WTC11 (cell line): Measurements from ENCODE around the gene ADAM12. TPM values are rescaled to one million over a fixed set of nuclear protein-coding genes. Genes with fewer than 3 reads are reported as not detected.

Experiments
- ATAC-seq: fragments of 200-7000 bp; cut with Tn5 transposase; 2 replicates; pipeline ENCODE4 v1.10.0; 2021; ENCODE audit warnings: mild to moderate bottlenecking, moderate library complexity
- CTCF ChIA-PET: fragments of 300-600 bp; sonication (Branson Sonifier 250); formaldehyde crosslinking; loops from one replicate; lab custom pipeline; 2021; ENCODE audit warnings: antibody characterized with exemption; lab: Charles Lee
- POLR2A ChIA-PET: fragments of 350-600 bp; sonication (Branson Sonifier 250); formaldehyde crosslinking; loops from one replicate; lab custom pipeline; 2021; ENCODE audit warnings: antibody characterized with exemption; lab: Charles Lee
- DNase-seq: peaks from one replicate; pipeline ENCODE4 v3.0.0; 2021; ENCODE audit warnings: low spot score
- H3K27ac Mint-ChIP-seq: 2 replicates; pipeline ENCODE4 v1.8.0; 2021; ENCODE audit warnings: mixed read lengths
- H3K27me3 Mint-ChIP-seq: 2 replicates; pipeline ENCODE4 v1.8.0; 2021; ENCODE audit warnings: low read depth, mild to moderate bottlenecking, moderate library complexity, mixed read lengths
- H3K36me3 Mint-ChIP-seq: 2 replicates; pipeline ENCODE4 v1.8.0; 2021; ENCODE audit warnings: mixed read lengths
- H3K4me1 Mint-ChIP-seq: 2 replicates; pipeline ENCODE4 v1.8.0; 2022; ENCODE audit warnings: mixed read lengths
- H3K4me3 Mint-ChIP-seq: 2 replicates; pipeline ENCODE4 v1.8.0; 2021; ENCODE audit warnings: mild to moderate bottlenecking, moderate library complexity, mixed read lengths
- H3K9me3 Mint-ChIP-seq: 2 replicates; pipeline ENCODE4 v1.8.0; 2021; ENCODE audit warnings: mixed read lengths
- FOXJ3 ChIP-seq: sonication (generic); formaldehyde crosslinking; IDR thresholded peaks from 2 replicates; pipeline ENCODE4 v1.9.0; 2021; ENCODE audit warnings: missing genetic modification reagents, mild to moderate bottlenecking, borderline replicate concordance
- GABPB1 ChIP-seq: sonication (generic); formaldehyde crosslinking; IDR thresholded peaks from 2 replicates; pipeline ENCODE4 v1.8.1; 2023; ENCODE audit warnings: mild to moderate bottlenecking, missing genetic modification reagents
- HMGA2 ChIP-seq: fragments of 250-450 bp; sonication (Bioruptor Pico); IDR thresholded peaks from 2 replicates; pipeline ENCODE4 v1.4.0; 2021; ENCODE audit warnings: mild to moderate bottlenecking, moderate library complexity
- IRF2 ChIP-seq: sonication (generic); formaldehyde crosslinking; IDR thresholded peaks from 2 replicates; pipeline ENCODE4 v1.8.0; 2022; ENCODE audit warnings: low read depth, missing genetic modification reagents, borderline replicate concordance
- MXD4 ChIP-seq: fragments of 250-450 bp; sonication (Bioruptor Pico); IDR thresholded peaks from 2 replicates; pipeline ENCODE4 v1.8.0; 2021; ENCODE audit warnings: mild to moderate bottlenecking, moderate library complexity, borderline replicate concordance
- NFE2L1 ChIP-seq: sonication (generic); formaldehyde crosslinking; IDR thresholded peaks from 2 replicates; pipeline ENCODE4 v1.8.1; 2023; ENCODE audit warnings: missing genetic modification reagents
- PRRX2 ChIP-seq: fragments of 250-450 bp; sonication (Bioruptor Pico); IDR thresholded peaks from 2 replicates; pipeline ENCODE4 v1.8.0; 2021; ENCODE audit warnings: mild to moderate bottlenecking
- SOX15 ChIP-seq: fragments of 250-450 bp; sonication (Bioruptor Pico); IDR thresholded peaks from 2 replicates; pipeline ENCODE4 v1.9.0; 2021; ENCODE audit warnings: mild to moderate bottlenecking
- TEAD1 ChIP-seq: sonication (generic); formaldehyde crosslinking; IDR thresholded peaks from 2 replicates; pipeline ENCODE4 v1.8.0; 2022; ENCODE audit warnings: mild to moderate bottlenecking, missing genetic modification reagents
- TEAD4 ChIP-seq: sonication (generic); formaldehyde crosslinking; IDR thresholded peaks from 2 replicates; pipeline ENCODE4 v1.8.0; 2022; ENCODE audit warnings: mild to moderate bottlenecking, missing genetic modification reagents
- ZNF396 ChIP-seq: fragments of 250-450 bp; sonication (Bioruptor Pico); IDR thresholded peaks from 2 replicates; pipeline ENCODE4 v1.8.0; 2021; ENCODE audit warnings: mild to moderate bottlenecking, moderate library complexity, borderline replicate concordance
- ZNF671 ChIP-seq: fragments of 250-450 bp; sonication (Bioruptor Pico); IDR thresholded peaks from 2 replicates; pipeline ENCODE4 v1.8.0; 2021; ENCODE audit warnings: mild to moderate bottlenecking
- total RNA-seq: library from RNA; stranded (reverse); gene quantifications from 3 replicates; pipeline ENCODE4 v1.2.3, GENCODE V29; 2021
- TF ChIP-seq, protein P1 (sequence below): sonication (generic); formaldehyde crosslinking; IDR thresholded peaks from 2 replicates; pipeline ENCODE4 v1.8.1; 2023; ENCODE audit warnings: mild to moderate bottlenecking, missing genetic modification reagents, borderline replicate concordance
- TF ChIP-seq, protein P2 (sequence below): sonication (generic); formaldehyde crosslinking; IDR thresholded peaks from 2 replicates; pipeline ENCODE4 v1.8.0; 2022; ENCODE audit warnings: mild to moderate bottlenecking, missing genetic modification reagents
- TF ChIP-seq, protein P3 (sequence below): sonication (generic); formaldehyde crosslinking; conservative IDR thresholded peaks from 2 replicates; pipeline ENCODE4 v1.8.1; 2023; ENCODE audit warnings: mild to moderate bottlenecking, low read depth, missing genetic modification reagents, moderate library complexity
- TF ChIP-seq, protein P4 (sequence below): fragments of 250-450 bp; sonication (Bioruptor Pico); IDR thresholded peaks from 2 replicates; pipeline ENCODE4 v1.9.0; 2021; ENCODE audit warnings: mild to moderate bottlenecking, borderline replicate concordance
- TF ChIP-seq, protein P5 (sequence below): sonication (generic); formaldehyde crosslinking; IDR thresholded peaks from 2 replicates; pipeline ENCODE4 v1.8.1; 2023; ENCODE audit warnings: mild to moderate bottlenecking, missing genetic modification reagents
- TF ChIP-seq, protein P6 (sequence below): sonication (generic); formaldehyde crosslinking; IDR thresholded peaks from 2 replicates; pipeline ENCODE4 v1.8.0; 2023; ENCODE audit warnings: missing genetic modification reagents, mild to moderate bottlenecking, borderline replicate concordance

ADAM12 gene
- total RNA-seq, 1 experiment from 2014 or later: 0.22 TPM

DNA sequence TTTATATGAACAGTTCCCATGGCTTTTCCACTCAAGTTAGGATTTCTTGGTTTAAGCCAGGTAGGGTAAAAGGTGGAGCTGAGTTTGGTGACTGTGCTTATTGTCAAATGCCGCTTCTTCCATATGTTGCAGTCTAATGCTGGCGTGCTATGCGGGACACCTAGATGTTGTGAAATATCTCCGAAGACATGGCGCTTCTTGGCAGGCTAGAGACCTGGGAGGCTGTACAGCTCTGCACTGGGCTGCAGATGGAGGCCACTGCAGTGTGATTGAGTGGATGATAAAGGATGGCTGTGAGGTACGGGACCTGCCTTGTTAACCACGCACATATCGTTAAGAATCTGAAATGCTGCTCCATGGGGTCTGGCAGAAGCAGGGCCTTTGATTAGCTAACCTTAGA lies 383.5 kb downstream of the ADAM12 start (continued):
- TF ChIP-seq, protein P1, sequence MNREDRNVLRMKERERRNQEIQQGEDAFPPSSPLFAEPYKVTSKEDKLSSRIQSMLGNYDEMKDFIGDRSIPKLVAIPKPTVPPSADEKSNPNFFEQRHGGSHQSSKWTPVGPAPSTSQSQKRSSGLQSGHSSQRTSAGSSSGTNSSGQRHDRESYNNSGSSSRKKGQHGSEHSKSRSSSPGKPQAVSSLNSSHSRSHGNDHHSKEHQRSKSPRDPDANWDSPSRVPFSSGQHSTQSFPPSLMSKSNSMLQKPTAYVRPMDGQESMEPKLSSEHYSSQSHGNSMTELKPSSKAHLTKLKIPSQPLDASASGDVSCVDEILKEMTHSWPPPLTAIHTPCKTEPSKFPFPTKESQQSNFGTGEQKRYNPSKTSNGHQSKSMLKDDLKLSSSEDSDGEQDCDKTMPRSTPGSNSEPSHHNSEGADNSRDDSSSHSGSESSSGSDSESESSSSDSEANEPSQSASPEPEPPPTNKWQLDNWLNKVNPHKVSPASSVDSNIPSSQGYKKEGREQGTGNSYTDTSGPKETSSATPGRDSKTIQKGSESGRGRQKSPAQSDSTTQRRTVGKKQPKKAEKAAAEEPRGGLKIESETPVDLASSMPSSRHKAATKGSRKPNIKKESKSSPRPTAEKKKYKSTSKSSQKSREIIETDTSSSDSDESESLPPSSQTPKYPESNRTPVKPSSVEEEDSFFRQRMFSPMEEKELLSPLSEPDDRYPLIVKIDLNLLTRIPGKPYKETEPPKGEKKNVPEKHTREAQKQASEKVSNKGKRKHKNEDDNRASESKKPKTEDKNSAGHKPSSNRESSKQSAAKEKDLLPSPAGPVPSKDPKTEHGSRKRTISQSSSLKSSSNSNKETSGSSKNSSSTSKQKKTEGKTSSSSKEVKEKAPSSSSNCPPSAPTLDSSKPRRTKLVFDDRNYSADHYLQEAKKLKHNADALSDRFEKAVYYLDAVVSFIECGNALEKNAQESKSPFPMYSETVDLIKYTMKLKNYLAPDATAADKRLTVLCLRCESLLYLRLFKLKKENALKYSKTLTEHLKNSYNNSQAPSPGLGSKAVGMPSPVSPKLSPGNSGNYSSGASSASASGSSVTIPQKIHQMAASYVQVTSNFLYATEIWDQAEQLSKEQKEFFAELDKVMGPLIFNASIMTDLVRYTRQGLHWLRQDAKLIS: no peak
- TF ChIP-seq, protein P2, sequence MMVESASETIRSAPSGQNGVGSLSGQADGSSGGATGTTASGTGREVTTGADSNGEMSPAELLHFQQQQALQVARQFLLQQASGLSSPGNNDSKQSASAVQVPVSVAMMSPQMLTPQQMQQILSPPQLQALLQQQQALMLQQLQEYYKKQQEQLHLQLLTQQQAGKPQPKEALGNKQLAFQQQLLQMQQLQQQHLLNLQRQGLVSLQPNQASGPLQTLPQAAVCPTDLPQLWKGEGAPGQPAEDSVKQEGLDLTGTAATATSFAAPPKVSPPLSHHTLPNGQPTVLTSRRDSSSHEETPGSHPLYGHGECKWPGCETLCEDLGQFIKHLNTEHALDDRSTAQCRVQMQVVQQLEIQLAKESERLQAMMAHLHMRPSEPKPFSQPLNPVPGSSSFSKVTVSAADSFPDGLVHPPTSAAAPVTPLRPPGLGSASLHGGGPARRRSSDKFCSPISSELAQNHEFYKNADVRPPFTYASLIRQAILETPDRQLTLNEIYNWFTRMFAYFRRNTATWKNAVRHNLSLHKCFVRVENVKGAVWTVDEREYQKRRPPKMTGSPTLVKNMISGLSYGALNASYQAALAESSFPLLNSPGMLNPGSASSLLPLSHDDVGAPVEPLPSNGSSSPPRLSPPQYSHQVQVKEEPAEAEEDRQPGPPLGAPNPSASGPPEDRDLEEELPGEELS (CRISPR knock-in tag): no peak

- no peaks in the 10 kb centered on the region for H3K36me3 Mint-ChIP-seq
- ChIA-PET POLR2A (no interaction called here), CTCF (no interaction called here)
- no peak overlapping the region for H3K27ac Mint-ChIP-seq
- H3K9me3 Mint-ChIP-seq: no peaks in the 10 kb centered on the region
- no peak for DNase-seq
- peaks cover 8% of the 10 kb centered on the region for H3K4me1 Mint-ChIP-seq
- H3K27me3 Mint-ChIP-seq: no peaks in the 10 kb centered on the region
- no peak for ATAC-seq
- no peak overlapping the region for H3K4me3 Mint-ChIP-seq
- TF ChIP-seq, protein P3, sequence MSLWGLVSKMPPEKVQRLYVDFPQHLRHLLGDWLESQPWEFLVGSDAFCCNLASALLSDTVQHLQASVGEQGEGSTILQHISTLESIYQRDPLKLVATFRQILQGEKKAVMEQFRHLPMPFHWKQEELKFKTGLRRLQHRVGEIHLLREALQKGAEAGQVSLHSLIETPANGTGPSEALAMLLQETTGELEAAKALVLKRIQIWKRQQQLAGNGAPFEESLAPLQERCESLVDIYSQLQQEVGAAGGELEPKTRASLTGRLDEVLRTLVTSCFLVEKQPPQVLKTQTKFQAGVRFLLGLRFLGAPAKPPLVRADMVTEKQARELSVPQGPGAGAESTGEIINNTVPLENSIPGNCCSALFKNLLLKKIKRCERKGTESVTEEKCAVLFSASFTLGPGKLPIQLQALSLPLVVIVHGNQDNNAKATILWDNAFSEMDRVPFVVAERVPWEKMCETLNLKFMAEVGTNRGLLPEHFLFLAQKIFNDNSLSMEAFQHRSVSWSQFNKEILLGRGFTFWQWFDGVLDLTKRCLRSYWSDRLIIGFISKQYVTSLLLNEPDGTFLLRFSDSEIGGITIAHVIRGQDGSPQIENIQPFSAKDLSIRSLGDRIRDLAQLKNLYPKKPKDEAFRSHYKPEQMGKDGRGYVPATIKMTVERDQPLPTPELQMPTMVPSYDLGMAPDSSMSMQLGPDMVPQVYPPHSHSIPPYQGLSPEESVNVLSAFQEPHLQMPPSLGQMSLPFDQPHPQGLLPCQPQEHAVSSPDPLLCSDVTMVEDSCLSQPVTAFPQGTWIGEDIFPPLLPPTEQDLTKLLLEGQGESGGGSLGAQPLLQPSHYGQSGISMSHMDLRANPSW: no peak
- TF ChIP-seq FOXJ3 (CRISPR knock-in tag): no peak
- TF ChIP-seq TEAD1 (CRISPR knock-in tag): no peak
- TF ChIP-seq GABPB1 (CRISPR knock-in tag): no peak
- TF ChIP-seq IRF2 (CRISPR knock-in tag): no peak
- TF ChIP-seq TEAD4: no peak
- TF ChIP-seq, protein P4, sequence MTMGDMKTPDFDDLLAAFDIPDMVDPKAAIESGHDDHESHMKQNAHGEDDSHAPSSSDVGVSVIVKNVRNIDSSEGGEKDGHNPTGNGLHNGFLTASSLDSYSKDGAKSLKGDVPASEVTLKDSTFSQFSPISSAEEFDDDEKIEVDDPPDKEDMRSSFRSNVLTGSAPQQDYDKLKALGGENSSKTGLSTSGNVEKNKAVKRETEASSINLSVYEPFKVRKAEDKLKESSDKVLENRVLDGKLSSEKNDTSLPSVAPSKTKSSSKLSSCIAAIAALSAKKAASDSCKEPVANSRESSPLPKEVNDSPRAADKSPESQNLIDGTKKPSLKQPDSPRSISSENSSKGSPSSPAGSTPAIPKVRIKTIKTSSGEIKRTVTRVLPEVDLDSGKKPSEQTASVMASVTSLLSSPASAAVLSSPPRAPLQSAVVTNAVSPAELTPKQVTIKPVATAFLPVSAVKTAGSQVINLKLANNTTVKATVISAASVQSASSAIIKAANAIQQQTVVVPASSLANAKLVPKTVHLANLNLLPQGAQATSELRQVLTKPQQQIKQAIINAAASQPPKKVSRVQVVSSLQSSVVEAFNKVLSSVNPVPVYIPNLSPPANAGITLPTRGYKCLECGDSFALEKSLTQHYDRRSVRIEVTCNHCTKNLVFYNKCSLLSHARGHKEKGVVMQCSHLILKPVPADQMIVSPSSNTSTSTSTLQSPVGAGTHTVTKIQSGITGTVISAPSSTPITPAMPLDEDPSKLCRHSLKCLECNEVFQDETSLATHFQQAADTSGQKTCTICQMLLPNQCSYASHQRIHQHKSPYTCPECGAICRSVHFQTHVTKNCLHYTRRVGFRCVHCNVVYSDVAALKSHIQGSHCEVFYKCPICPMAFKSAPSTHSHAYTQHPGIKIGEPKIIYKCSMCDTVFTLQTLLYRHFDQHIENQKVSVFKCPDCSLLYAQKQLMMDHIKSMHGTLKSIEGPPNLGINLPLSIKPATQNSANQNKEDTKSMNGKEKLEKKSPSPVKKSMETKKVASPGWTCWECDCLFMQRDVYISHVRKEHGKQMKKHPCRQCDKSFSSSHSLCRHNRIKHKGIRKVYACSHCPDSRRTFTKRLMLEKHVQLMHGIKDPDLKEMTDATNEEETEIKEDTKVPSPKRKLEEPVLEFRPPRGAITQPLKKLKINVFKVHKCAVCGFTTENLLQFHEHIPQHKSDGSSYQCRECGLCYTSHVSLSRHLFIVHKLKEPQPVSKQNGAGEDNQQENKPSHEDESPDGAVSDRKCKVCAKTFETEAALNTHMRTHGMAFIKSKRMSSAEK: no peak
- no peak for TF ChIP-seq ZNF671 (CRISPR knock-in tag)
- TF ChIP-seq ZNF396: no peak
- TF ChIP-seq MXD4 (CRISPR knock-in tag): no peak
- TF ChIP-seq PRRX2 (CRISPR knock-in tag): no peak
- TF ChIP-seq HMGA2: no peak
- no peak for TF ChIP-seq NFE2L1 (CRISPR knock-in tag)
- TF ChIP-seq, protein P5, sequence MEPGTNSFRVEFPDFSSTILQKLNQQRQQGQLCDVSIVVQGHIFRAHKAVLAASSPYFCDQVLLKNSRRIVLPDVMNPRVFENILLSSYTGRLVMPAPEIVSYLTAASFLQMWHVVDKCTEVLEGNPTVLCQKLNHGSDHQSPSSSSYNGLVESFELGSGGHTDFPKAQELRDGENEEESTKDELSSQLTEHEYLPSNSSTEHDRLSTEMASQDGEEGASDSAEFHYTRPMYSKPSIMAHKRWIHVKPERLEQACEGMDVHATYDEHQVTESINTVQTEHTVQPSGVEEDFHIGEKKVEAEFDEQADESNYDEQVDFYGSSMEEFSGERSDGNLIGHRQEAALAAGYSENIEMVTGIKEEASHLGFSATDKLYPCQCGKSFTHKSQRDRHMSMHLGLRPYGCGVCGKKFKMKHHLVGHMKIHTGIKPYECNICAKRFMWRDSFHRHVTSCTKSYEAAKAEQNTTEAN (CRISPR knock-in tag): no peak
- TF ChIP-seq, protein P6, sequence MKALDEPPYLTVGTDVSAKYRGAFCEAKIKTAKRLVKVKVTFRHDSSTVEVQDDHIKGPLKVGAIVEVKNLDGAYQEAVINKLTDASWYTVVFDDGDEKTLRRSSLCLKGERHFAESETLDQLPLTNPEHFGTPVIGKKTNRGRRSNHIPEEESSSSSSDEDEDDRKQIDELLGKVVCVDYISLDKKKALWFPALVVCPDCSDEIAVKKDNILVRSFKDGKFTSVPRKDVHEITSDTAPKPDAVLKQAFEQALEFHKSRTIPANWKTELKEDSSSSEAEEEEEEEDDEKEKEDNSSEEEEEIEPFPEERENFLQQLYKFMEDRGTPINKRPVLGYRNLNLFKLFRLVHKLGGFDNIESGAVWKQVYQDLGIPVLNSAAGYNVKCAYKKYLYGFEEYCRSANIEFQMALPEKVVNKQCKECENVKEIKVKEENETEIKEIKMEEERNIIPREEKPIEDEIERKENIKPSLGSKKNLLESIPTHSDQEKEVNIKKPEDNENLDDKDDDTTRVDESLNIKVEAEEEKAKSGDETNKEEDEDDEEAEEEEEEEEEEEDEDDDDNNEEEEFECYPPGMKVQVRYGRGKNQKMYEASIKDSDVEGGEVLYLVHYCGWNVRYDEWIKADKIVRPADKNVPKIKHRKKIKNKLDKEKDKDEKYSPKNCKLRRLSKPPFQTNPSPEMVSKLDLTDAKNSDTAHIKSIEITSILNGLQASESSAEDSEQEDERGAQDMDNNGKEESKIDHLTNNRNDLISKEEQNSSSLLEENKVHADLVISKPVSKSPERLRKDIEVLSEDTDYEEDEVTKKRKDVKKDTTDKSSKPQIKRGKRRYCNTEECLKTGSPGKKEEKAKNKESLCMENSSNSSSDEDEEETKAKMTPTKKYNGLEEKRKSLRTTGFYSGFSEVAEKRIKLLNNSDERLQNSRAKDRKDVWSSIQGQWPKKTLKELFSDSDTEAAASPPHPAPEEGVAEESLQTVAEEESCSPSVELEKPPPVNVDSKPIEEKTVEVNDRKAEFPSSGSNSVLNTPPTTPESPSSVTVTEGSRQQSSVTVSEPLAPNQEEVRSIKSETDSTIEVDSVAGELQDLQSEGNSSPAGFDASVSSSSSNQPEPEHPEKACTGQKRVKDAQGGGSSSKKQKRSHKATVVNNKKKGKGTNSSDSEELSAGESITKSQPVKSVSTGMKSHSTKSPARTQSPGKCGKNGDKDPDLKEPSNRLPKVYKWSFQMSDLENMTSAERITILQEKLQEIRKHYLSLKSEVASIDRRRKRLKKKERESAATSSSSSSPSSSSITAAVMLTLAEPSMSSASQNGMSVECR (CRISPR knock-in tag): no peak
- no peak for TF ChIP-seq SOX15 (CRISPR knock-in tag)
Observed at GRCh38 chr10:126001576-126001975, 386.7 kb downstream of the ADAM12 start.
